ENCODE results near the gene ADAM23.

ADAM23 gene

GRCh38 chr2:206561962-206562361 is 118.6 kb downstream of the ADAM23 start:
- H3K4me3 ChIP-seq (ENCODE audit: low read depth, low read length): no peak overlapping the region
- H3K4me1 ChIP-seq: no peaks in the 10 kb centered on the region
- H3K27me3 ChIP-seq: no peaks in the 10 kb centered on the region
- no peaks in the 10 kb centered on the region for H3K36me3 ChIP-seq
- no peaks in the 10 kb centered on the region for H3K9me3 ChIP-seq
- TF ChIP-seq, protein P1, sequence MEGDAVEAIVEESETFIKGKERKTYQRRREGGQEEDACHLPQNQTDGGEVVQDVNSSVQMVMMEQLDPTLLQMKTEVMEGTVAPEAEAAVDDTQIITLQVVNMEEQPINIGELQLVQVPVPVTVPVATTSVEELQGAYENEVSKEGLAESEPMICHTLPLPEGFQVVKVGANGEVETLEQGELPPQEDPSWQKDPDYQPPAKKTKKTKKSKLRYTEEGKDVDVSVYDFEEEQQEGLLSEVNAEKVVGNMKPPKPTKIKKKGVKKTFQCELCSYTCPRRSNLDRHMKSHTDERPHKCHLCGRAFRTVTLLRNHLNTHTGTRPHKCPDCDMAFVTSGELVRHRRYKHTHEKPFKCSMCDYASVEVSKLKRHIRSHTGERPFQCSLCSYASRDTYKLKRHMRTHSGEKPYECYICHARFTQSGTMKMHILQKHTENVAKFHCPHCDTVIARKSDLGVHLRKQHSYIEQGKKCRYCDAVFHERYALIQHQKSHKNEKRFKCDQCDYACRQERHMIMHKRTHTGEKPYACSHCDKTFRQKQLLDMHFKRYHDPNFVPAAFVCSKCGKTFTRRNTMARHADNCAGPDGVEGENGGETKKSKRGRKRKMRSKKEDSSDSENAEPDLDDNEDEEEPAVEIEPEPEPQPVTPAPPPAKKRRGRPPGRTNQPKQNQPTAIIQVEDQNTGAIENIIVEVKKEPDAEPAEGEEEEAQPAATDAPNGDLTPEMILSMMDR (IDR thresholded peaks at IDR 0.05; ENCODE audit: low read depth, low read length): no peak
- no peak for DNase-seq

DNA sequence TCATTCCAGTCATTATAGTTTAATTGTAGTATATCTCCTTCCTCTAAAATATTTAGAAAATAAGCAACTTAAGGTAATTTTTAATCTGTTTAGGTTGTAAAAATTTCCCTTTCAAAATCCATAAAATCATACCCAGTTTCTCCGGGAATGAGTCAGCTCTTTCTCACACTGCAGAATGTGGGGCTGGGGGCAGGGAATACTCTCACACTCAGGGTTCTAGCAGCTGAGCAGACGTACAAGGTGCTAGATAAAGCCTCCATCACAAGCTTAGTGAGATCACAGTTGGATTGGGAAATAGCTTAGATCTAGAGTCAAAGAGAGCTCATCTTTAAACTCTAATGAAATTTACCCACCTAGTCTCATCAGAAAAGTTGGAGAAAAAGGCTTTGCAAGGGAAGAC is 119.0 kb downstream of the ADAM23 start:
- H3K9me3 ChIP-seq: no peaks in the 10 kb centered on the region
- no peaks in the 10 kb centered on the region for H3K36me3 ChIP-seq
- TF ChIP-seq, protein P1 (IDR thresholded peaks at IDR 0.05; ENCODE audit: low read depth, low read length): no peak
- no peaks in the 10 kb centered on the region for H3K27me3 ChIP-seq
- H3K4me3 ChIP-seq (ENCODE audit: low read depth, low read length): no peak overlapping the region
- DNase-seq: no peak
- no peaks in the 10 kb centered on the region for H3K4me1 ChIP-seq

- no peak for DNase-seq
- Histone ChIP-seq H3K4me3 (ENCODE audit: low read depth, low read length) (no peak overlapping the region), H3K36me3 (no peaks in the 10 kb centered on the region), H3K27me3 (no peaks in the 10 kb centered on the region), H3K4me1 (no peaks in the 10 kb centered on the region), H3K9me3 (no peaks in the 10 kb centered on the region)
- TF ChIP-seq, protein P1 (IDR thresholded peaks at IDR 0.05; ENCODE audit: low read depth, low read length): no peak
Observed at GRCh38 chr2:206563374-206563773, 120.0 kb downstream of the ADAM23 start.

DNA sequence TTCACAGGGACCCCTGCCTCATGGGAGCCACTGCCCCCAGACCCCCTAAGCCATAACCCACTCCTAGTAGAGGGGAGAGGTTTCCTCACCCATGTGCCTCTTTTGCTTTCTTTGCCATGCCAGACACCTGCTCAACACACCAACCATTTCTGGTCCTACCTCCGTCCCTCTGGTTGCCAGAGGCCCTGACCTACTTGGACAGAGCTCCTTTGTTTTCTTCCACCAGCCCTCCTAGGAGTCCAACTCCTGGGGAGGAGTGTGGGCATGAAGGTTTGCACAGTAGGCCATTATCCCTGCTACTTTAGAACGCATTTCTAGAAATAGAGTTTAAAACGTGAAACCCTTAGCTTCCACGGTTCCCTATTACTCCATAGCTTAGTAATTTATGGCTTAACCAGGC is 122.3 kb downstream of the ADAM23 start:
- no peak overlapping the region for H3K4me3 ChIP-seq (ENCODE audit: low read depth, low read length)
- H3K27me3 ChIP-seq: no peaks in the 10 kb centered on the region
- DNase-seq: no peak
- H3K4me1 ChIP-seq: no peaks in the 10 kb centered on the region
- TF ChIP-seq, protein P1 (IDR thresholded peaks at IDR 0.05; ENCODE audit: low read depth, low read length): no peak
- H3K9me3 ChIP-seq: no peaks in the 10 kb centered on the region
- H3K36me3 ChIP-seq: no peaks in the 10 kb centered on the region

DNA sequence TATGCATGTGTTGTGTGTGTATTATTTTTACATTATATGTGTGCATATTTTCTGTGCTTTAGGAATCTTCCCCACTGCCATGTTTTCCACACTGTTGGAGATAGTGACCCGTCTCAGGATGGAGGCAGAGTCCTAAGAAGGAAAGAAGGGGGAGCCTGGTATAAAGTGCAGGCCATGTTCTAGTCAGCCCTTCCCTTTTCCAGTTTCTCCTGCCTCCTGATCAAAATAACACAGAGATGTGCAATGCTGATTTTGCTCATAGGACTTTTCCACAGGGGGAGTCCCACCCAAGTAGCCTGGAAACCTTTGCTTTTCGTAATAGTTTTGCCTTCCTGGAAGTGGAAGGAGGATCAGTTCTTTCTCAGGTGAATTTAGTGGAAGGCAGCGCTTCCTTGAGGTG is 126.1 kb downstream of the ADAM23 start:
- Histone ChIP-seq H3K4me3 (ENCODE audit: low read depth, low read length) (no peak overlapping the region), H3K36me3 (no peaks in the 10 kb centered on the region), H3K4me1 (no peaks in the 10 kb centered on the region), H3K9me3 (no peaks in the 10 kb centered on the region), H3K27me3 (no peaks in the 10 kb centered on the region)
- DNase-seq: no peak
- TF ChIP-seq, protein P1 (IDR thresholded peaks at IDR 0.05; ENCODE audit: low read depth, low read length): no peak

- Histone ChIP-seq H3K36me3 (no peaks in the 10 kb centered on the region), H3K4me1 (no peaks in the 10 kb centered on the region), H3K27me3 (no peaks in the 10 kb centered on the region), H3K4me3 (ENCODE audit: low read depth, low read length) (no peak overlapping the region), H3K9me3 (no peaks in the 10 kb centered on the region)
- no peak for DNase-seq
- TF ChIP-seq, protein P1 (IDR thresholded peaks at IDR 0.05; ENCODE audit: low read depth, low read length): no peak
Observed at GRCh38 chr2:206570199-206570598, 126.9 kb downstream of the ADAM23 start.

All from BE2C (cell line).